ENCODE data around the gene DLD. TPM values are rescaled to one million over a fixed set of nuclear protein-coding genes. Genes with fewer than 3 reads are reported as not detected.

DLD gene
- total and polyA plus RNA-seq, 2 of the 8 experiments (the other 6 are each of a cell fraction or from before 2014, with no cell fraction given), result 63.7 to 88.5 TPM

- TF ChIP-seq SIRT6 (IDR thresholded peaks at IDR 0.05; ENCODE audit: low read length), result no peak
- TF ChIP-seq KDM1A (IDR thresholded peaks at IDR 0.05; ENCODE audit: borderline replicate concordance, low read length), result no peak
- no peak for TF ChIP-seq CTCF (IDR thresholded peaks at IDR 0.05; ENCODE audit: control extremely low read depth in 1 of 3, insufficient read depth in 1 of 3, low read depth in 1 of 3, low read length in 3 of 3)
- TF ChIP-seq E2F6 (IDR thresholded peaks at IDR 0.05), result no peak
- no peaks in the 10 kb centered on the region for H3K79me1 ChIP-seq (ENCODE audit: low read depth, low read length)
- no peak overlapping the region; a peak in 1 of 4 replicates for H3K4me2 ChIP-seq (ENCODE audit: insufficient read depth in 1 of 2, low read depth in 2 of 2, low read length in 2 of 2)
- DNase-seq (ENCODE audit: low read depth in 1 of 2, low spot score in 2 of 2), result no peak
- no peak overlapping the region for H3K4ac ChIP-seq (replicated peaks; ENCODE audit: insufficient read length, low read depth, low read length)
- H2BK20ac ChIP-seq (ENCODE audit: low read length), result no peak overlapping the region
- no peak overlapping the region for H2AFZ ChIP-seq (ENCODE audit: low read length)
- H3K4me1 ChIP-seq (replicated peaks in 1 of 4; ENCODE audit: control insufficient read depth in 3 of 4, insufficient read depth in 4 of 4, low read length in 3 of 4), result peaks cover 4 to 10% (median 7%) of the 10 kb centered on the region in 4 experiments; a peak in 5 of 7 replicates
- H3K23me2 ChIP-seq (ENCODE audit: low read depth, low read length), result no peaks in the 10 kb centered on the region; the same call in 1 of the 2 replicates
- H3K18ac ChIP-seq (ENCODE audit: extremely low read depth, low read length), result no peak overlapping the region
- H4K91ac ChIP-seq (replicated peaks; ENCODE audit: insufficient read length, low read length), result no peak overlapping the region
- H3K27me3 ChIP-seq (replicated peaks in 1 of 4; ENCODE audit: control insufficient read depth in 3 of 4, extremely low read depth in 1 of 4, insufficient read depth in 3 of 4, low read length in 3 of 4), result no peaks in the 10 kb centered on the region
- 89% methylated on average over 14 of the region's 14 CpGs; no CpG with 5 or more reads in 1 of the 2 experiments for WGBS, 2 experiments (ENCODE audit: extremely low coverage in 1 of 2, insufficient coverage in 1 of 2, insufficient read length in 1 of 2, insufficient replicate concordance in 2 of 2, low coverage in 1 of 2, low lambda C conversion rate in 2 of 2, missing lambda C conversion rate in 1 of 2)
- H3K27ac ChIP-seq (ENCODE audit: low read depth, low read length), result no peak overlapping the region
- H2BK12ac ChIP-seq (ENCODE audit: low read depth, low read length), result 0 out of 2 replicates have a peak overlapping the region, but pooled peaks have one; percentile 7
- no peak overlapping the region for H2AK5ac ChIP-seq (ENCODE audit: low read depth, low read length)
- no peaks in the 10 kb centered on the region for H3K9me3 ChIP-seq (ENCODE audit: insufficient read depth in 2 of 2, low read depth in 1 of 2, low read length in 1 of 2)
- ChIA-PET CTCF (ENCODE audit: partially characterized antibody) (interaction anchor here (1.1 to 1.3 kb wide), 2 partner anchors 58 to 60 kb away, joined by 3 read pairs; no protein-coding TSS in a partner anchor), POLR2A (ENCODE audit: partially characterized antibody) (no interaction called here)
- FAIRE-seq, result no peak
- H3K23ac ChIP-seq (ENCODE audit: insufficient read length), result no peak overlapping the region
- no peak overlapping the region; the same call in 1 of the 2 replicates for H4K8ac ChIP-seq (ENCODE audit: extremely low read depth, insufficient read depth, low read length)
- no peak overlapping the region for H2BK15ac ChIP-seq (ENCODE audit: low read length)
- H3K79me2 ChIP-seq (ENCODE audit: control insufficient read depth in 1 of 2, insufficient read depth in 2 of 2, low read length in 2 of 2), result no peaks in the 10 kb centered on the region
- H4K5ac ChIP-seq (ENCODE audit: insufficient read length, low read depth, low read length), result no peak overlapping the region
- H3K14ac ChIP-seq (ENCODE audit: insufficient read length), result no peak overlapping the region
- H3K36me3 ChIP-seq (ENCODE audit: control insufficient read depth in 2 of 4, insufficient read depth in 4 of 4, low read length in 3 of 4), result peaks cover 0 to 55% (median 14%) of the 10 kb centered on the region in 4 experiments; a peak in 5 of 8 replicates
- no peak overlapping the region for H3K56ac ChIP-seq (replicated peaks; ENCODE audit: insufficient read length, low read depth, low read length)
- H3K4me3 ChIP-seq (ENCODE audit: extremely low read depth in 1 of 4, insufficient read depth in 2 of 4, low read depth in 3 of 4, low read length in 4 of 4), result no peak overlapping the region
- peak overlapping the region; percentile 9; the same call in 1 of the 2 replicates for H2BK5ac ChIP-seq (ENCODE audit: low read depth, low read length)
- peaks cover 0 to 2% of the 10 kb centered on the region in 2 experiments for H4K20me1 ChIP-seq (replicated peaks in 1 of 2; ENCODE audit: control insufficient read depth in 1 of 2, insufficient read depth in 2 of 2, low read length in 2 of 2)
- H2BK120ac ChIP-seq (replicated peaks; ENCODE audit: low read depth, low read length), result no peak overlapping the region
- H3K9ac ChIP-seq (replicated peaks in 1 of 4; ENCODE audit: extremely low read depth in 1 of 4, low read depth in 3 of 4, low read length in 3 of 4), result no peak overlapping the region
Observed at GRCh38 chr7:107958764-107959526, 68.0 kb downstream of the DLD start.

Data from H1 (cell line).